KMS-11 (cell line): Measurements from ENCODE around the gene FAM193A.

Experiments used
- H2AFZ ChIP-seq: fragments of 200-600 bp; sonication (generic); 2 replicates; pipeline ENCODE4 v1.6.1; 2016; ENCODE audit warnings: antibody characterized with exemption, mixed run types, low read depth
- H3K27ac ChIP-seq: fragments of 200-600 bp; sonication (generic); 2 replicates; pipeline ENCODE4 v1.6.1; 2016; ENCODE audit warnings: mild to moderate bottlenecking, mixed run types
- H3K27me3 ChIP-seq: fragments of 200-600 bp; sonication (generic); 2 replicates; pipeline ENCODE4 v1.6.1; 2017; ENCODE audit warnings: mild to moderate bottlenecking, low read depth, mixed run types, moderate library complexity; ENCODE audit not compliant: insufficient read depth
- H3K36me3 ChIP-seq: fragments of 200-600 bp; sonication (generic); 2 replicates; pipeline ENCODE4 v1.6.1; 2017; ENCODE audit warnings: mild to moderate bottlenecking, mixed run types; ENCODE audit not compliant: insufficient read depth
- H3K4me1 ChIP-seq: fragments of 200-600 bp; sonication (generic); 2 replicates; pipeline ENCODE4 v1.6.1; 2016; ENCODE audit warnings: mild to moderate bottlenecking, low read depth, mixed run types; ENCODE audit not compliant: poor library complexity, severe bottlenecking
- H3K4me2 ChIP-seq: fragments of 200-600 bp; sonication (generic); 2 replicates; pipeline ENCODE4 v1.7.0; 2016; ENCODE audit warnings: mild to moderate bottlenecking, mixed run types
- H3K4me3 ChIP-seq: fragments of 200-600 bp; sonication (generic); IDR thresholded peaks from 2 replicates; pipeline ENCODE4 v1.6.1; 2017; ENCODE audit warnings: low read depth, low read length, mixed read lengths; ENCODE audit not compliant: insufficient read depth
- H3K79me2 ChIP-seq: fragments of 200-600 bp; sonication (generic); 2 replicates; pipeline ENCODE4 v1.6.1; 2016; ENCODE audit warnings: low read depth, mixed run types; ENCODE audit not compliant: insufficient read depth
- H3K9ac ChIP-seq: fragments of 200-600 bp; sonication (generic); 2 replicates; pipeline ENCODE4 v1.6.1; 2016; ENCODE audit warnings: mild to moderate bottlenecking, mixed run types
- H4K20me1 ChIP-seq: fragments of 200-600 bp; sonication (generic); 2 replicates; pipeline ENCODE4 v1.6.1; 2016; ENCODE audit warnings: mild to moderate bottlenecking, mixed run types; ENCODE audit not compliant: insufficient read depth
- TF ChIP-seq, protein P1 (sequence below): fragments of 200-600 bp; sonication (generic); conservative IDR thresholded peaks from 2 replicates; pipeline ENCODE4 v1.6.1; 2017; ENCODE audit warnings: low read depth, mild to moderate bottlenecking, antibody characterized with exemption, low read length, moderate library complexity, mixed read lengths

FAM193A gene

GRCh38 chr4:2715426-2715825, 179.0 kb downstream of the FAM193A start:
- TF ChIP-seq, protein P1, sequence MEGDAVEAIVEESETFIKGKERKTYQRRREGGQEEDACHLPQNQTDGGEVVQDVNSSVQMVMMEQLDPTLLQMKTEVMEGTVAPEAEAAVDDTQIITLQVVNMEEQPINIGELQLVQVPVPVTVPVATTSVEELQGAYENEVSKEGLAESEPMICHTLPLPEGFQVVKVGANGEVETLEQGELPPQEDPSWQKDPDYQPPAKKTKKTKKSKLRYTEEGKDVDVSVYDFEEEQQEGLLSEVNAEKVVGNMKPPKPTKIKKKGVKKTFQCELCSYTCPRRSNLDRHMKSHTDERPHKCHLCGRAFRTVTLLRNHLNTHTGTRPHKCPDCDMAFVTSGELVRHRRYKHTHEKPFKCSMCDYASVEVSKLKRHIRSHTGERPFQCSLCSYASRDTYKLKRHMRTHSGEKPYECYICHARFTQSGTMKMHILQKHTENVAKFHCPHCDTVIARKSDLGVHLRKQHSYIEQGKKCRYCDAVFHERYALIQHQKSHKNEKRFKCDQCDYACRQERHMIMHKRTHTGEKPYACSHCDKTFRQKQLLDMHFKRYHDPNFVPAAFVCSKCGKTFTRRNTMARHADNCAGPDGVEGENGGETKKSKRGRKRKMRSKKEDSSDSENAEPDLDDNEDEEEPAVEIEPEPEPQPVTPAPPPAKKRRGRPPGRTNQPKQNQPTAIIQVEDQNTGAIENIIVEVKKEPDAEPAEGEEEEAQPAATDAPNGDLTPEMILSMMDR, result no peak
- no peaks in the 10 kb centered on the region for H3K27me3 ChIP-seq
- no peaks in the 10 kb centered on the region for H3K4me1 ChIP-seq
- H3K4me3 ChIP-seq, result no peak overlapping the region
- H4K20me1 ChIP-seq, result no peaks in the 10 kb centered on the region
- no peak overlapping the region for H3K9ac ChIP-seq
- H2AFZ ChIP-seq, result no peak overlapping the region
- no peaks in the 10 kb centered on the region for H3K79me2 ChIP-seq
- H3K27ac ChIP-seq, result no peak overlapping the region
- H3K4me2 ChIP-seq, result no peak overlapping the region
- no peaks in the 10 kb centered on the region for H3K36me3 ChIP-seq

GRCh38 chr4:2716236-2716635, 179.8 kb downstream of the FAM193A start:
- H3K4me3 ChIP-seq, result no peak overlapping the region
- no peaks in the 10 kb centered on the region for H3K27me3 ChIP-seq
- H3K4me1 ChIP-seq, result no peaks in the 10 kb centered on the region
- no peak overlapping the region for H3K9ac ChIP-seq
- no peak overlapping the region for H3K4me2 ChIP-seq
- TF ChIP-seq, protein P1, result no peak
- no peak overlapping the region for H2AFZ ChIP-seq
- no peak overlapping the region for H3K27ac ChIP-seq
- H3K79me2 ChIP-seq, result no peaks in the 10 kb centered on the region
- H4K20me1 ChIP-seq, result no peaks in the 10 kb centered on the region
- H3K36me3 ChIP-seq, result no peaks in the 10 kb centered on the region

DNA sequence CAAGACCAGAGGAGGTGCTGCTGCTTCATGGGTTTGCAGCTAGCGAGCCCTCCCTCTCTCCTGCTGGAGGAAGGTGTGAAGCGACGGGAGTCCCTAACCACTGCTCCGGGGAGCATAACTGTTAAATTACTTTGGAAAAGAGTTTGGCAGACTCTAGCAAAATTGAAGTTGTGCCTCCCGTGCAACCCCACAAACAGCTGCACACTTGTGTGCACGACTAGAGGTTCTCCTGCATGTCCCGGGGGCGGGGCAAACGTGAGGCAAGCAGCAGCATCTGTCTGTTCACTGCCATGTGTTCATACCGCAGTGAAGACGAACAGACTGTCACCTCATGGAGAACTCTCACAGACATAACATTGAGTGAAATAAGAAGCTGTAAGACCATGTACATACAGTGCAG, 185.1 kb downstream of the FAM193A start:
- Histone ChIP-seq H2AFZ (no peak overlapping the region), H3K79me2 (no peaks in the 10 kb centered on the region), H3K36me3 (no peaks in the 10 kb centered on the region), H3K4me1 (no peaks in the 10 kb centered on the region), H3K9ac (no peak overlapping the region), H4K20me1 (no peaks in the 10 kb centered on the region), H3K4me3 (no peak overlapping the region), H3K27me3 (no peaks in the 10 kb centered on the region), H3K4me2 (no peak overlapping the region), H3K27ac (no peak overlapping the region)
- TF ChIP-seq, protein P1, result no peak

GRCh38 chr4:2722033-2722432, 185.6 kb downstream of the FAM193A start:
- H3K4me1 ChIP-seq, result no peaks in the 10 kb centered on the region
- no peaks in the 10 kb centered on the region for H3K27me3 ChIP-seq
- TF ChIP-seq, protein P1, result no peak
- H2AFZ ChIP-seq, result no peak overlapping the region
- H3K9ac ChIP-seq, result no peak overlapping the region
- H3K4me3 ChIP-seq, result no peak overlapping the region
- no peak overlapping the region for H3K27ac ChIP-seq
- no peaks in the 10 kb centered on the region for H3K36me3 ChIP-seq
- H3K79me2 ChIP-seq, result no peaks in the 10 kb centered on the region
- no peak overlapping the region for H3K4me2 ChIP-seq
- H4K20me1 ChIP-seq, result no peaks in the 10 kb centered on the region
